Fibroblast of lung (primary cell): ENCODE results near the gene AGAP1. TPM values are rescaled to one million over a fixed set of nuclear protein-coding genes. Genes with fewer than 3 reads are reported as not detected.

Source experiments
- DNase-seq, 2 donors: peaks; one replicate each; pipeline versions ENCODE4 v3.0.0 to v3.0.0-alpha.2; 2010; ENCODE audit warnings: low read depth in 2 of 2
- H2AFZ ChIP-seq: 2 replicates; pipeline ENCODE4 v1.5.1; 2012; ENCODE audit warnings: low read length, control low read depth, inconsistent platforms
- H3K27ac ChIP-seq: 2 replicates; pipeline ENCODE4 v1.5.1; 2011; ENCODE audit warnings: low read length, control low read depth; ENCODE audit not compliant: insufficient read depth
- H3K27me3 ChIP-seq: 2 replicates; pipeline ENCODE4 v1.5.1; 2011; ENCODE audit warnings: mild to moderate bottlenecking, low read length; ENCODE audit not compliant: control insufficient read depth, insufficient read depth
- H3K36me3 ChIP-seq: 2 replicates; pipeline ENCODE4 v1.5.1; 2011; ENCODE audit warnings: low read length; ENCODE audit not compliant: control insufficient read depth, insufficient read depth
- H3K4me1 ChIP-seq: 2 replicates; pipeline ENCODE4 v1.5.1; 2011; ENCODE audit warnings: low read length; ENCODE audit not compliant: control insufficient read depth, insufficient read depth; ENCODE audit errors: extremely low read depth
- H3K4me2 ChIP-seq: 2 replicates; pipeline ENCODE4 v1.5.1; 2011; ENCODE audit warnings: low read length, control low read depth; ENCODE audit not compliant: insufficient read depth; ENCODE audit errors: extremely low read depth
- H3K4me3 ChIP-seq, 4 experiments: fragments of 200-600 bp in 1 of 4; sonication (generic) in 1 of 4; replicated peaks in 1 of 4; 2 replicates each; pipeline ENCODE4 v1.5.1; 2011 to 2016; ENCODE audit warnings: low read length in 4 of 4, low read depth in 3 of 4, mild to moderate bottlenecking in 3 of 4, control low read depth in 2 of 4, inconsistent platforms in 1 of 4, mixed read lengths in 1 of 4; ENCODE audit not compliant: insufficient read depth in 1 of 4; ENCODE audit errors: control extremely low read depth in 1 of 4
- H3K79me2 ChIP-seq: 2 replicates; pipeline ENCODE4 v1.5.1; 2012; ENCODE audit warnings: mild to moderate bottlenecking, low read length, inconsistent platforms; ENCODE audit not compliant: control insufficient read depth, insufficient read depth
- H3K9ac ChIP-seq: 2 replicates; pipeline ENCODE4 v1.5.1; 2011; ENCODE audit warnings: mild to moderate bottlenecking, low read length, control low read depth; ENCODE audit not compliant: insufficient read depth
- H3K9me3 ChIP-seq: 2 replicates; pipeline ENCODE4 v1.5.1; 2012; ENCODE audit warnings: low read depth, low read length; ENCODE audit not compliant: control insufficient read depth, insufficient read depth
- H4K20me1 ChIP-seq: 2 replicates; pipeline ENCODE4 v1.5.1; 2011; ENCODE audit warnings: low read length; ENCODE audit not compliant: control insufficient read depth, insufficient read depth; ENCODE audit errors: extremely low read depth
- EZH2 ChIP-seq: IDR thresholded peaks from 2 replicates; pipeline ENCODE4 v1.5.1; 2012; ENCODE audit warnings: low read length, control low read depth, mild to moderate bottlenecking; ENCODE audit errors: missing control alignments
- polyA plus RNA-seq, 2 donors: library from polyadenylated mRNA; depleted of rRNA in 1 of 2; stranded (reverse) in 1 of 2; unstranded in 1 of 2; fragments of >200 nt; gene quantifications; 2 replicates each; pipeline ENCODE4 v1.2.1, GENCODE V29; 2011 to 2012; ENCODE audit warnings: missing spikeins in 1 of 2
- total RNA-seq: library from RNA; depleted of rRNA; stranded (reverse); fragments of >200 nt; gene quantifications from 2 replicates; pipeline ENCODE4 v1.2.1, GENCODE V29; 2014
- TF ChIP-seq, protein P1 (sequence below), 2 donors: IDR thresholded peaks in 1 of 2; conservative IDR thresholded peaks in 1 of 2; 1 replicate in 1 of 2; 2 replicates in 1 of 2; pipeline ENCODE4 v1.5.1; 2011 to 2012; ENCODE audit warnings: low read length in 2 of 2, control low read depth in 1 of 2, inconsistent platforms in 1 of 2, low read depth in 1 of 2, mild to moderate bottlenecking in 1 of 2

AGAP1 gene
- total and polyA plus RNA-seq, 2 donors (not counting 1 experiment from before 2014, with no cell fraction given) = 10.6 to 14.0 TPM

DNA sequence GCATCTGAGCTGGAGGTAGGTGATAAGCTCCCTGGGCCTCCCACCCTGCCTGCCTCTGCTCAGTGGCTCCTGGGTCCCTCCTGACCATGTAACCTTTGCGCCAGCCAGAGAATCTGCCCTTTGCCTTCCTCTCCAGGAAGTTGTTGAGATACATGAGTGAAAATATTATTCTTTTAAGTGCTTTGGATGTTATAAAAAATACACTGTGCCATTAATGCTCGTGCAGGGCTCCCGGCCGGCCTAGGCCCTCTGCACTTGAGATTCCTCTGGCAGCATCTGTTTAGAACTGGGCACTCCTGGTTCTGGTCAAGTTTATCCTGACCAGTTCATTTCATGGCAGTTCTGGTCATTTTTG lies 18.8 kb downstream of the AGAP1 start:
- peaks cover 7% of the 10 kb centered on the region for H3K4me1 ChIP-seq
- H3K9ac ChIP-seq = no peak overlapping the region
- no peaks in the 10 kb centered on the region for H4K20me1 ChIP-seq
- H2AFZ ChIP-seq = no peak overlapping the region
- no peaks in the 10 kb centered on the region for H3K36me3 ChIP-seq
- no peaks in the 10 kb centered on the region for H3K27me3 ChIP-seq
- H3K27ac ChIP-seq = no peak overlapping the region
- no peak overlapping the region for H3K4me2 ChIP-seq
- TF ChIP-seq EZH2 = no peak
- TF ChIP-seq, protein P1, sequence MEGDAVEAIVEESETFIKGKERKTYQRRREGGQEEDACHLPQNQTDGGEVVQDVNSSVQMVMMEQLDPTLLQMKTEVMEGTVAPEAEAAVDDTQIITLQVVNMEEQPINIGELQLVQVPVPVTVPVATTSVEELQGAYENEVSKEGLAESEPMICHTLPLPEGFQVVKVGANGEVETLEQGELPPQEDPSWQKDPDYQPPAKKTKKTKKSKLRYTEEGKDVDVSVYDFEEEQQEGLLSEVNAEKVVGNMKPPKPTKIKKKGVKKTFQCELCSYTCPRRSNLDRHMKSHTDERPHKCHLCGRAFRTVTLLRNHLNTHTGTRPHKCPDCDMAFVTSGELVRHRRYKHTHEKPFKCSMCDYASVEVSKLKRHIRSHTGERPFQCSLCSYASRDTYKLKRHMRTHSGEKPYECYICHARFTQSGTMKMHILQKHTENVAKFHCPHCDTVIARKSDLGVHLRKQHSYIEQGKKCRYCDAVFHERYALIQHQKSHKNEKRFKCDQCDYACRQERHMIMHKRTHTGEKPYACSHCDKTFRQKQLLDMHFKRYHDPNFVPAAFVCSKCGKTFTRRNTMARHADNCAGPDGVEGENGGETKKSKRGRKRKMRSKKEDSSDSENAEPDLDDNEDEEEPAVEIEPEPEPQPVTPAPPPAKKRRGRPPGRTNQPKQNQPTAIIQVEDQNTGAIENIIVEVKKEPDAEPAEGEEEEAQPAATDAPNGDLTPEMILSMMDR (conservative IDR thresholded peaks at IDR 0.05 in 1 of 2, IDR thresholded peaks at IDR 0.05 in 1 of 2; ENCODE audit: low read depth in 1 of 2, low read length in 2 of 2) = no peak
- no peak overlapping the region for H3K4me3 ChIP-seq
- peaks cover 28% of the 10 kb centered on the region for H3K79me2 ChIP-seq
- H3K9me3 ChIP-seq = no peaks in the 10 kb centered on the region
- no peak for DNase-seq

- Histone ChIP-seq H3K27ac (no peak overlapping the region), H2AFZ (no peak overlapping the region)
Measured at GRCh38 chr2:235513984-235514626, 20.3 kb downstream of the AGAP1 start.

DNA sequence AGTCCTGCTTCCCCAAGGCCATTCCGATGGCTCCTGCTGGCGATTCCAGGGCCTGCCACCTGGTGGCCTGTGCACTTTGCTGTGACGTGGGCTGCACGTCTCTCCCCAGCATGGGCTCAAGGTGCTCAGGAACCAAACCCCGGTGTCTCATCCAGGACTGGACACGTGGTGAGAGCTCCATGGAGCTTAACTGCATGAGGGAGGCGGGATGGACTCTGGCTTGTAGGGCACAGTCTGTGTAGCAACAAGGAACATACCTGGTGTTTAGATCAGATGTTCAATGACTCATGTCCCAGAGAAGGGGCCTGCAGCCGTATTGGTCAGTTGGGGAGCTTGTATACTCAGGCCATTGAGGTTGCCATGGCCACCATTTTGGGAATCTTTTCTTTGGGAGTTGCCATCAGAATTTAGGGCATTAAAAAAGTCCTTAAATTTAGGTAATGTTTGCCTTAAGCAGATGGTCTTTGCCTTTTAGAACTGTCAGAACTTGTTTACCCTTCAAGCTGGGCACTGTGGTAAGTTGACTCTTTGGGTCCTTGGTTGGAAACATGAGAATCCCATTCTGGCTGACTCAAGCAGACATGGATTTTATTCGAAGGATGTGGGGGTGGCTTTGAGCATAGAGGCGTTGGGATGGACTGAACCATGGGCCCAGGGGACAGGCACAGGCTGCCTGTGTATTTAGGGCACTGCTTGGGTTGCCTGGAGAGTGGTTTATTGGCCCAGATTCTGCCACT lies 21.0 kb downstream of the AGAP1 start:
- H3K79me2 ChIP-seq = peaks cover 28% of the 10 kb centered on the region
- no peak overlapping the region for H3K4me2 ChIP-seq
- H3K4me1 ChIP-seq = peaks cover 9% of the 10 kb centered on the region
- H3K9me3 ChIP-seq = no peaks in the 10 kb centered on the region
- TF ChIP-seq, protein P1 (conservative IDR thresholded peaks at IDR 0.05 in 1 of 2, IDR thresholded peaks at IDR 0.05 in 1 of 2; ENCODE audit: low read depth in 1 of 2, low read length in 2 of 2) = no peak
- TF ChIP-seq EZH2 = no peak
- no peak overlapping the region for H3K9ac ChIP-seq
- no peak overlapping the region for H3K27ac ChIP-seq
- no peaks in the 10 kb centered on the region for H3K36me3 ChIP-seq
- H3K4me3 ChIP-seq = no peak overlapping the region
- H3K27me3 ChIP-seq = no peaks in the 10 kb centered on the region
- no peak overlapping the region for H2AFZ ChIP-seq
- DNase-seq = no peak
- no peaks in the 10 kb centered on the region for H4K20me1 ChIP-seq

More at GRCh38 chr2:235513984-235514626, 20.3 kb downstream of the AGAP1 start:
- DNase-seq = no peak
- no peak overlapping the region for H3K9ac ChIP-seq
- no peaks in the 10 kb centered on the region for H4K20me1 ChIP-seq
- TF ChIP-seq, protein P1 (conservative IDR thresholded peaks at IDR 0.05 in 1 of 2, IDR thresholded peaks at IDR 0.05 in 1 of 2; ENCODE audit: low read depth in 1 of 2, low read length in 2 of 2) = no peak
- TF ChIP-seq EZH2 = no peak
- no peak overlapping the region for H3K4me2 ChIP-seq
- peaks cover 30% of the 10 kb centered on the region for H3K79me2 ChIP-seq
- no peak overlapping the region for H3K4me3 ChIP-seq
- H3K27me3 ChIP-seq = no peaks in the 10 kb centered on the region
- no peaks in the 10 kb centered on the region for H3K9me3 ChIP-seq
- no peaks in the 10 kb centered on the region for H3K36me3 ChIP-seq
- H3K4me1 ChIP-seq = peaks cover 9% of the 10 kb centered on the region
